DMS79 treated with DMSO at 0.1 percent for 48 hours (cell line): ENCODE data around the gene CCDC74A.
"Not testable (repeated sequence)": the region's sequence is repeated elsewhere in the genome, so short reads cannot be mapped to it uniquely, and the experiment has no call there.

ENCODE experiments used
- DNase-seq: peaks from one replicate; lab custom pipeline; 2025; lab: John Stamatoyannopoulos, UW

Gene CCDC74A

GRCh38 chr2:131503587-131503986 lies 24.1 kb upstream of the CCDC74A start:
- not testable (repeated sequence) for DNase-seq

GRCh38 chr2:131504082-131504750 lies 23.5 kb upstream of the CCDC74A start:
- DNase-seq = not testable (repeated sequence)

- DNase-seq = no peak
These were observed 18.1 kb upstream of the CCDC74A start for GRCh38 chr2:131509615-131510014.

- not testable (repeated sequence) for DNase-seq
These were observed 16.3 kb upstream of the CCDC74A start for GRCh38 chr2:131511291-131511968.

- not testable (repeated sequence) for DNase-seq
These were observed 15.5 kb upstream of the CCDC74A start for GRCh38 chr2:131511969-131512870.

GRCh38 chr2:131514408-131515166 lies 13.1 kb upstream of the CCDC74A start:
- DNase-seq = not testable (repeated sequence)

GRCh38 chr2:131515235-131515634 lies 12.5 kb upstream of the CCDC74A start:
- not testable (repeated sequence) for DNase-seq

GRCh38 chr2:131516011-131516410 lies 11.7 kb upstream of the CCDC74A start:
- DNase-seq = no peak

GRCh38 chr2:131516621-131517020 lies 11.1 kb upstream of the CCDC74A start:
- not testable (repeated sequence) for DNase-seq

GRCh38 chr2:131517106-131517831 lies 10.4 kb upstream of the CCDC74A start:
- DNase-seq = no peak

- not testable (repeated sequence) for DNase-seq
These were observed 9.8 kb upstream of the CCDC74A start for GRCh38 chr2:131517856-131518255.

GRCh38 chr2:131518531-131518930 lies 9.2 kb upstream of the CCDC74A start:
- not testable (repeated sequence) for DNase-seq

GRCh38 chr2:131519466-131519865 lies 8.2 kb upstream of the CCDC74A start:
- DNase-seq = no peak

- DNase-seq = not testable (repeated sequence)
These were observed 7.7 kb upstream of the CCDC74A start for GRCh38 chr2:131519871-131520470.

- no peak for DNase-seq
These were observed 7.2 kb upstream of the CCDC74A start for GRCh38 chr2:131520526-131520925.

- DNase-seq = not testable (repeated sequence)
These were observed 6.2 kb upstream of the CCDC74A start for GRCh38 chr2:131521524-131521923.

GRCh38 chr2:131521961-131522781 lies 5.5 kb upstream of the CCDC74A start:
- no peak for DNase-seq

- not testable (repeated sequence) for DNase-seq
These were observed 2.4 kb upstream of the CCDC74A start for GRCh38 chr2:131525256-131525655.

GRCh38 chr2:131528981-131529863 lies 1.5 kb downstream of the CCDC74A start:
- not testable (repeated sequence) for DNase-seq
